ENCODE measurements around the gene KIF3A.

KIF3A gene

GRCh38 chr5:132753135-132753987 is 16.0 kb upstream of the KIF3A start:
- no peak for DNase-seq

- no peak for DNase-seq
Observed at GRCh38 chr5:132752581-132753125, 15.3 kb upstream of the KIF3A start.

DNA sequence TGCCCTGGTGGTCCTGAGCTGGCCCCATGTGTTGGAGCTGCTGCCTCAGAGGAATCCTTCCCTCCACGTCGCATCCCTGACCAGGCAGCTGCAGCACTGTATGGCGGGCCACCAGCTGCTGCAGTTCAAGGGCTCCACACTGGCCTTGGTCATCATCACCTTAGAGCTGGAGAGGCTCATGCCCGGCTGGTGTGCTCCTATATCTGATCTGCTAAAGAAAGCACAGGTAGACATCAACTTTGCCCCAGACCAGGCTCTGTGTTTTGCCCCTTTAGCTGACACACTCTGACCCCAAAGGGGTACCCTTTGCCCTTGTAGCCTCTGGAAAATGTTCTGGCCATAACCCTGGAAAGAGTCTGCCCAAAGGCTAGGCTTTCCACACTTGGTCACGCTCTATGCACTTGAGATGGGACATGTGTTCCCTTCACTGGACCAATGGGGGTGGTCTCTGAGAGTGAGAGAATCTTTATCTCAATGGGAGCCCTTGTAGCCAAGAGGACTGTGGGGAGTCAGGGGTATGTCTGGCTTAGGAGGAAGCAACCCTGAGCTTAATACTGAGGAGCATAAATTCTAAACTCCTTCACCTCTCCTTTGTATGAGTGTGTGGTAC is 14.7 kb upstream of the KIF3A start:
- DNase-seq: no peak

- DNase-seq: no peak
Observed at GRCh38 chr5:132751444-132751843, 14.1 kb upstream of the KIF3A start.

DNA sequence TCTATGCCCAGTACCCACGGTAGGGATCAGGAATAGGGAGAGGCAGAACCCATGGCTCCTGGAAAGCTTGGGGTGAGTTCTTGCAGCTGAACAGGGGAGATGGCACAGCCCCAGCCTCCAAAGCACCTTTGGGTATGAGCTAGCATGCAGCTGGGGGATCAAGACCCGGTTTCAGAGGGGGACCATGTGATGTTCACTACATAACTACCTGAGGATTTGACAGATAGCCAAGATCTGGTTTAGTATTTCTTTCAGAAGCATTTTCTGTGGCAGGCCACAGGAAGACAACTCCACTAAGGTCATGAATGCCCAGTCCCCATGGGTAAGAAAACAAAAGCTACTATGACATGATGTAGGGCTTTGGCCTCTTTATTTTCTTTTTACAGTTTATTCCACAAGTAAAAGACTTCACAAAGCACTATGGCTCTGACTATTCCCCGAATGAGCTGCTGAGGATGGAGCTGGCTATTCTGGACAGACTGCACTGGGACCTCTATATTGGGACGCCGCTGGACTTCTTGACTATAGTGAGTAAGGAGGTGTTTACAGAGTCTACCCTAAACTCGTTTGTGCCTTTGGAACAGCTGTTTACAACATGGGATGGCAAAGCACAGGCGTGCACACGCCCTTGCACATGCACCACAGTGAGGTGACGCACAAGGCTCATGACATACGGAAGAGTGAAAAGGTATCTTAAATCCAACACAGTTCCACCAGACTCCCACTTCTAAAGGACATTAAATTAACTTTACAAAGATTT is 13.3 kb upstream of the KIF3A start:
- DNase-seq: no peak

GRCh38 chr5:132749506-132749905 is 12.2 kb upstream of the KIF3A start:
- DNase-seq: no peak

GRCh38 chr5:132748522-132749000 is 11.2 kb upstream of the KIF3A start:
- no peak for DNase-seq

- DNase-seq: no peak
Observed at GRCh38 chr5:132747616-132748440, 10.5 kb upstream of the KIF3A start.

- no peak for DNase-seq
Observed at GRCh38 chr5:132746954-132747615, 9.7 kb upstream of the KIF3A start, which contains the start of gene CCNI2. Gene CCNI2 (plus strand): TSS chr5:132747426. CDS start chr5:132747496, 70 bp downstream.

DNA sequence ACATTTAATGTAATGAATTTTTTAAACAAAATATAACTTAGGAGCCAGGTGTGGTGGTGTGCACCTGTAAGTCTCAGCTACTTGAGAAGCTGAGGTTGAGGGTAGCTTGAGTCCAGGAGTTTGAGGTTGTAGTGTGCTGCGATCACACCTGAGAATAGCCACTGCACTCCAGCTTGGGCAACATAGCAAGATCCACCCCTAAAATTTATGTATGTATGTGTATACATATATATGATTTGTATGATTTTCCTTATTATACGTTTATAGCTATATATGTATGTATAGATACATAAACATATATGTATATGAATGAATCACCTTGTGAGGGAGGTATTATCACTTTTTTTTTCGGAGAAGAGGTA is 9.2 kb upstream of the KIF3A start:
- DNase-seq: no peak

GRCh38 chr5:132744659-132745058 is 7.3 kb upstream of the KIF3A start:
- no peak for DNase-seq

GRCh38 chr5:132742626-132743025 is 5.3 kb upstream of the KIF3A start:
- DNase-seq: no peak

DNA sequence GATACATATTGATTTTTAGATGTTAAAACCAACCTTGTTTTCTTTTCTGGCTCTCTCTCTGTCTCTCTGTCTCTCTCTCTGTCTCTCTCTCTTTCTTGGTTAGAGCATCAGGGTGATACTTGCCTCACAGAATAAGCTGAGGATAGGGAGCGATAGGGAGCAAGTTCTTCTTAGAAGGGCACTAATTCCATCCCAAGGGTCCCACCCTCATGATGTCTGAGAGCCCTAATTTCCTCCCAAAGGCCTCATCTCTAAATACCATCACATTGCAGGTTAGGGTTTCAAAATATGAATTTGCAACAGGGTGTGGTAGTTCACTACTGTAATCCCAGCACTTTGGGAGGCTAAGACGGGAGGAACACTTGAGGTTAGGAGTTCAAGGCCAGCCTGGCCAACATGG is 4.8 kb upstream of the KIF3A start:
- no peak for DNase-seq

- DNase-seq: no peak
Observed at GRCh38 chr5:132739232-132739631, 1.9 kb upstream of the KIF3A start.

GRCh38 chr5:132737982-132738681 is 786 bp upstream of the KIF3A start:
- DNase-seq: no peak

DNA sequence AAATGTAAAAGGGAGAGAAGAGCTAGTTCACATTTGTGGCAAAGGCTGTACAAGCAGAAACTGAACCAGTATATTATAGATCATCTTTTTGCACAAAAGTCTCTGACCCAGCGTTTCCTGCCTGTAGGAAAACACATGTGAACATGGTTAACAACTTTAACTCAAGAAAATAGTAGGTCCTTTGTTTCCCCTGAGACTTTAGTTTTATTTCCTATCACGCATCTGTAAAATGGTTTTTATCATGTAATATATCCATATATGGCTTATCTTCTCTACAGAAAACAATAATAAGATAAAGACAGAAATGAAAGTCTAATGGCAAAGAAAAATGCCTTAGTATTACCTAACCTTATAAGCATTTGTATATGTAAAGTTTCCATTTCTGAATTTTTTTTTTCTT is 2.7 kb downstream of the KIF3A start:
- DNase-seq: no peak

DNA sequence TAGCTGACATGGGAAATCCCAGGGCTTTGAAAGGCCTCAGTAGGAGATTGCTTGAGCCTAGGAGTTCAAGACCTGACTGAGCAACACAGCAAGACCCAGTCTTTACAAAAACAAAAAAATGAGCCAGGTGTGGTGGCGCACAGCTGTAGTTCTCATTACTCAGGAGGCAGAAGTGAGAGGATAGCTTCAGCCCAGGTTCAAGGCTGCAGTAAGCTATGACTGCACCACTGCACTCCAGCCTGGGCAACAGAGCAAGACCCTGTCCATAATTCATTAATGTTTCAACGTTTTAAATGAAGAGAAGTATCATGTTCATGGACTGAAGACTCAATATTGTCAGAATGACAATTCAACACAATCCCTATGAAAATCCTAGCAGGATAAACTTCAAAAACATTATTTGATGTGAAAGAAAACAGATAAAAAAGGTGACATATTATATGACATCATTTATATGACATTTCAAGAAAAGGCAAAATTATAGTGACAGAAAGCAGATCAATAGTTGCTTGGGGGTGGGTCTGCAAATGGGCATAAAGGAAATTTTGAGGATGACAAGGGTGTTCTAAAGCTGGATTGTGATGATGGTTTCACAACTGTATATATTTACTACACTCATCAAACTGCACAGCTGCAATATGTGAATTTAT is 3.7 kb downstream of the KIF3A start:
- no peak for DNase-seq

- DNase-seq: no peak
Observed at GRCh38 chr5:132729896-132730295, 7.5 kb downstream of the KIF3A start.

DNA sequence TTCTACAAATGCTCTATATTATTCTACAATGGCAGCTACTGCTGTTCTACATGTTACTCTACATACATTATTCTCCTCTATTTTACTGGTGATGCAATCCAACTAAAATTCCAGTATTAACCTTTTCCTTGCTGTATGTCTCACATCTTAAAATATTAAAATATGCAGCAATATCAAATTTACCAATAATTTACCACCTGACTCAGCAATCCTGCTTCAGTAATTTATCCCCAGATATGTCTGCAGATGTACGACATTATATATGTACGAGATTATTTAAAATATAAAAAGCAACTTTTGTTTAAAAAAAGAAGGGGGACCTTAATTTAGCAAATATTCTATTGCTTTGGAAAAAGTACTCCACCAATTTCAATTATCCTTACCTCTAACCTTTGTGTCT is 11.6 kb downstream of the KIF3A start:
- no peak for DNase-seq

- no peak for DNase-seq
Observed at GRCh38 chr5:132718544-132719312, 18.6 kb downstream of the KIF3A start.

Measured in cortex of kidney (tissue), 1 donor.